Neuronal stem cell (in vitro differentiated cells): ENCODE data around the gene TSPEAR.
A peak's percentile ranks its signal among the peaks of the same experiment; 100 is the strongest.

Experiments
- DNase-seq: peaks from one replicate; pipeline ENCODE4 v3.0.0-alpha.2; 2013; ENCODE audit warnings: low spot score
- H2AFZ ChIP-seq: one replicate; pipeline ENCODE4 v1.6.1; 2013; ENCODE audit warnings: mild to moderate bottlenecking, low read length, inconsistent platforms
- H2AK5ac ChIP-seq: 2 replicates; pipeline ENCODE4 v1.6.1; 2013; ENCODE audit warnings: low read depth, mild to moderate bottlenecking, inconsistent platforms, low read length, moderate library complexity, mixed read lengths
- H2BK120ac ChIP-seq: 2 replicates; pipeline ENCODE4 v1.6.1; 2013; ENCODE audit warnings: low read depth, mild to moderate bottlenecking, inconsistent platforms, low read length, moderate library complexity, mixed read lengths
- H2BK12ac ChIP-seq: one replicate; pipeline ENCODE4 v1.6.1; 2013; ENCODE audit warnings: low read length, inconsistent platforms
- H2BK15ac ChIP-seq: 2 replicates; pipeline ENCODE4 v1.6.1; 2013; ENCODE audit warnings: mild to moderate bottlenecking, low read length, inconsistent platforms, mixed read lengths
- H2BK5ac ChIP-seq: one replicate; pipeline ENCODE4 v1.6.1; 2013; ENCODE audit warnings: inconsistent platforms, mild to moderate bottlenecking, low read length, moderate library complexity
- H3K14ac ChIP-seq: one replicate; pipeline ENCODE4 v1.6.1; 2013; ENCODE audit warnings: low read length, inconsistent platforms
- H3K18ac ChIP-seq: 2 replicates; pipeline ENCODE4 v1.6.1; 2013; ENCODE audit warnings: low read length, inconsistent platforms
- H3K23ac ChIP-seq: 2 replicates; pipeline ENCODE4 v1.6.1; 2013; ENCODE audit warnings: low read depth, mild to moderate bottlenecking, mixed read lengths, low read length, inconsistent platforms; ENCODE audit not compliant: poor library complexity
- H3K27ac ChIP-seq: replicated peaks from 3 replicates; pipeline ENCODE4 v1.5.1; 2013; ENCODE audit warnings: low read length, inconsistent platforms
- H3K27me3 ChIP-seq, 3 experiments: 2 replicates each; pipeline ENCODE4 v1.6.1; 2013; ENCODE audit warnings: low read length in 3 of 3, mild to moderate bottlenecking in 2 of 3, inconsistent platforms in 1 of 3, low read depth in 1 of 3, mixed read lengths in 1 of 3, moderate library complexity in 1 of 3; ENCODE audit not compliant: control insufficient read depth in 3 of 3, insufficient read depth in 3 of 3
- H3K36me3 ChIP-seq, 2 donors: replicated peaks in 1 of 2; 2 replicates each; pipeline ENCODE4 v1.6.1; 2013; ENCODE audit warnings: low read length in 2 of 2; ENCODE audit not compliant: control insufficient read depth in 2 of 2, insufficient read depth in 2 of 2
- H3K4ac ChIP-seq: 2 replicates; pipeline ENCODE4 v1.6.1; 2013; ENCODE audit warnings: inconsistent platforms, mild to moderate bottlenecking, low read length, moderate library complexity
- H3K4me1 ChIP-seq, 2 donors: 1 replicate in 1 of 2; 2 replicates in 1 of 2; pipeline ENCODE4 v1.6.1; 2013; ENCODE audit warnings: low read length in 2 of 2, low read depth in 1 of 2; ENCODE audit not compliant: control insufficient read depth in 2 of 2, insufficient read depth in 1 of 2
- H3K4me2 ChIP-seq: one replicate; pipeline ENCODE4 v1.6.1; 2013; ENCODE audit warnings: mild to moderate bottlenecking, low read length, inconsistent platforms; ENCODE audit not compliant: insufficient read depth, poor library complexity, severe bottlenecking
- H3K4me3 ChIP-seq, 2 donors: 2 replicates each; pipeline ENCODE4 v1.5.1; 2013; ENCODE audit warnings: low read length in 2 of 2, mild to moderate bottlenecking in 2 of 2, inconsistent platforms in 1 of 2, moderate library complexity in 1 of 2
- H3K79me1 ChIP-seq: one replicate; pipeline ENCODE4 v1.6.1; 2013; ENCODE audit warnings: low read depth, mild to moderate bottlenecking, inconsistent platforms, low read length, moderate library complexity
- H3K9ac ChIP-seq: one replicate; pipeline ENCODE4 v1.6.1; 2013; ENCODE audit warnings: mild to moderate bottlenecking, low read depth, low read length, inconsistent platforms; ENCODE audit not compliant: poor library complexity
- H3K9me3 ChIP-seq, 2 donors: replicated peaks in 1 of 2; 2 replicates each; pipeline versions ENCODE3 to v1.6.1; 2013; ENCODE audit warnings: low read length in 2 of 2, mild to moderate bottlenecking in 2 of 2, inconsistent platforms in 1 of 2, low read depth in 1 of 2, mixed read lengths in 1 of 2, moderate library complexity in 1 of 2; ENCODE audit not compliant: control insufficient read depth in 2 of 2, insufficient read depth in 1 of 2
- H4K8ac ChIP-seq: one replicate; pipeline ENCODE4 v1.6.1; 2013; ENCODE audit warnings: low read depth, mild to moderate bottlenecking, inconsistent platforms, low read length, moderate library complexity
- H4K91ac ChIP-seq: one replicate; pipeline ENCODE4 v1.6.1; 2013; ENCODE audit warnings: low read length, low read depth, mild to moderate bottlenecking, inconsistent platforms; ENCODE audit not compliant: poor library complexity
- WGBS, 2 donors: extraction: QIAGEN DNeasy Blood & Tissue Kit; methylation state at CpG; one replicate each; pipeline ENCODE4 v1.1.7; 2013; ENCODE audit warnings: missing lambda C conversion rate in 2 of 2, mixed read lengths in 1 of 2; ENCODE audit not compliant: insufficient read length in 2 of 2, insufficient replicate concordance in 1 of 2; ENCODE audit errors: extremely low coverage in 2 of 2; 5-methylcytosine and 5-hydroxymethylcytosine counted together

The TSPEAR gene

GRCh38 chr21:44540741-44541288 lies 170.6 kb downstream of the TSPEAR start:
- no peak overlapping the region for H4K91ac ChIP-seq
- H3K23ac ChIP-seq: no peak overlapping the region
- no peaks in the 10 kb centered on the region for H3K36me3 ChIP-seq
- no peak overlapping the region for H3K18ac ChIP-seq
- no peak overlapping the region for H2BK120ac ChIP-seq
- H3K79me1 ChIP-seq: no peaks in the 10 kb centered on the region
- peak overlapping the region; percentile 27 for H3K9ac ChIP-seq
- no peak overlapping the region for H2BK5ac ChIP-seq
- H2AFZ ChIP-seq: no peak overlapping the region
- H3K27me3 ChIP-seq: peaks cover 0 to 15% (median 0%) of the 10 kb centered on the region in 3 experiments
- H4K8ac ChIP-seq: no peak overlapping the region
- H3K9me3 ChIP-seq: peaks cover 3 to 9% of the 10 kb centered on the region in 2 donors
- H3K4me2 ChIP-seq: no peak overlapping the region
- no peaks in the 10 kb centered on the region for H3K4me1 ChIP-seq
- peak overlapping the region; percentile 49 for H2AK5ac ChIP-seq
- no peak overlapping the region for H3K27ac ChIP-seq
- H2BK15ac ChIP-seq: peak overlapping the region; percentile 46
- no peak overlapping the region for H3K14ac ChIP-seq
- H2BK12ac ChIP-seq: no peak overlapping the region
- no CpG with 5 or more reads among the region's 11 CpGs for WGBS, 2 donors
- no peak overlapping the region for H3K4ac ChIP-seq
- H3K4me3 ChIP-seq: no peak overlapping the region
- DNase-seq: no peak

GRCh38 chr21:44539991-44540666 lies 171.2 kb downstream of the TSPEAR start, which contains the start of gene KRTAP10-1:
Gene KRTAP10-1 (minus strand): TSS chr21:44540195. CDS start chr21:44540150, 45 bp downstream.
- Histone ChIP-seq H3K27me3 (peaks cover 0 to 15% (median 0%) of the 10 kb centered on the region in 3 experiments), H3K14ac (peak within 1 kb of the TSS; percentile 92), H2BK120ac (no peak within 1 kb of the TSS), H2AK5ac (peak within 1 kb of the TSS; percentile 49), H2BK12ac (peak within 1 kb of the TSS; percentile 82), H3K23ac (no peak within 1 kb of the TSS), H2BK5ac (no peak within 1 kb of the TSS), H3K79me1 (no peaks in the 10 kb centered on the region), H2BK15ac (peak within 1 kb of the TSS; percentile 46), H2AFZ (no peak within 1 kb of the TSS), H3K9me3 (peaks cover 3 to 9% of the 10 kb centered on the region in 2 donors), H3K4me2 (no peak within 1 kb of the TSS), H3K4ac (no peak within 1 kb of the TSS), H3K18ac (peak within 1 kb of the TSS; percentile 53), H4K8ac (no peak within 1 kb of the TSS), H3K4me1 (no peaks in the 10 kb centered on the region), H4K91ac (no peak within 1 kb of the TSS), H3K9ac (peak within 1 kb of the TSS; percentile 27), H3K4me3 (no peak within 1 kb of the TSS), H3K36me3 (no peaks in the 10 kb centered on the region), H3K27ac (no peak within 1 kb of the TSS)
- WGBS, 2 donors: no CpG with 5 or more reads among the region's 21 CpGs
- no peak for DNase-seq

DNA sequence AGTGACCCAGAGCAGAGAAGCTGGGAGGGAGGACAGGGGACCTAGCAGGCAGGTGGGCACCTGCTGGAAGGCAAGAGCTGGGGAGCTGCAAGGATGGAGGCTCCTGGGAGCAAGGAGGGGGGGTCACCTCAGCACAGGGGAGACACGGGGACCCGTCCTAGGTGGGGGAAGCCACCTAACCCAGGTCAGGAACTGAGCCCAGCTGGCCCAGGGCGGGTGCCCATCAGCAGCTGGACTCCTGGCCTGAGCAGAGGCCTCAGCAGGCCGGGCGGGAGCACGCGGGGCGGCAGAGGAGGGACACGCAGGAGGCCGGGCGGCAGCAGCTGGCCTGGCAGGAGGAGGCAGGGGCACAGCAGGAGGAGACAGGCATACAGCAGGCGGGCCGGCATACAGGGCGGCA lies 172.3 kb downstream of the TSPEAR start:
- no peak overlapping the region for H3K4me3 ChIP-seq
- H3K23ac ChIP-seq: no peak overlapping the region
- DNase-seq: no peak
- H3K4me1 ChIP-seq: no peaks in the 10 kb centered on the region
- H3K79me1 ChIP-seq: no peaks in the 10 kb centered on the region
- H2AK5ac ChIP-seq: no peak overlapping the region
- H3K9ac ChIP-seq: no peak overlapping the region
- H3K18ac ChIP-seq: peak overlapping the region; percentile 53
- H3K9me3 ChIP-seq: peaks cover 3 to 9% of the 10 kb centered on the region in 2 donors
- H2BK12ac ChIP-seq: no peak overlapping the region
- H3K14ac ChIP-seq: no peak overlapping the region
- H3K4ac ChIP-seq: no peak overlapping the region
- H3K27me3 ChIP-seq: peaks cover 0 to 15% (median 0%) of the 10 kb centered on the region in 3 experiments
- no peaks in the 10 kb centered on the region for H3K36me3 ChIP-seq
- no CpG with 5 or more reads among the region's 14 CpGs for WGBS, 2 donors
- no peak overlapping the region for H3K27ac ChIP-seq
- no peak overlapping the region for H2BK120ac ChIP-seq
- no peak overlapping the region for H2AFZ ChIP-seq
- no peak overlapping the region for H3K4me2 ChIP-seq
- no peak overlapping the region for H2BK5ac ChIP-seq
- H4K8ac ChIP-seq: no peak overlapping the region
- H4K91ac ChIP-seq: no peak overlapping the region
- H2BK15ac ChIP-seq: no peak overlapping the region
